ENCODE measurements around the gene CAPN1.
"Not testable (repeated sequence)": the region's sequence is repeated elsewhere in the genome, so short reads cannot be mapped to it uniquely, and the experiment has no call there.

Gene CAPN1

GRCh38 chr11:65221026-65221425 lies 39.3 kb downstream of the CAPN1 start:
- no peak for DNase-seq

GRCh38 chr11:65223011-65223410 lies 41.3 kb downstream of the CAPN1 start:
- no peak for DNase-seq

GRCh38 chr11:65224930-65225278 lies 43.2 kb downstream of the CAPN1 start:
- DNase-seq, result peak; percentile 37

- peak; percentile 40 for DNase-seq
Measured at GRCh38 chr11:65225279-65226102, 43.8 kb downstream of the CAPN1 start.

GRCh38 chr11:65226103-65226442 lies 44.3 kb downstream of the CAPN1 start:
- no peak for DNase-seq

- no peak for DNase-seq
Measured at GRCh38 chr11:65227879-65228278, 46.2 kb downstream of the CAPN1 start.

- DNase-seq, result no peak
Measured at GRCh38 chr11:65236194-65237059, 54.7 kb downstream of the CAPN1 start.

GRCh38 chr11:65238302-65238701 lies 56.6 kb downstream of the CAPN1 start:
- DNase-seq, result not testable (repeated sequence)

GRCh38 chr11:65241134-65241533 lies 59.4 kb downstream of the CAPN1 start:
- no peak for DNase-seq

- DNase-seq, result peak; percentile 30
Measured at GRCh38 chr11:65241692-65242091, 60.0 kb downstream of the CAPN1 start.

- no peak for DNase-seq
Measured at GRCh38 chr11:65242389-65242788, 60.7 kb downstream of the CAPN1 start.

GRCh38 chr11:65243797-65244196 lies 62.1 kb downstream of the CAPN1 start:
- DNase-seq, result no peak

- not testable (repeated sequence) for DNase-seq
Measured at GRCh38 chr11:65245046-65245445, 63.3 kb downstream of the CAPN1 start.

- no peak for DNase-seq
Measured at GRCh38 chr11:65246506-65246905, 64.8 kb downstream of the CAPN1 start.

GRCh38 chr11:65248184-65248710 lies 66.5 kb downstream of the CAPN1 start:
- DNase-seq, result not testable (repeated sequence)

GRCh38 chr11:65251476-65251875 lies 69.7 kb downstream of the CAPN1 start:
- no peak for DNase-seq

- no peak for DNase-seq
Measured at GRCh38 chr11:65254724-65255123, 73.0 kb downstream of the CAPN1 start.

GRCh38 chr11:65258988-65259387 lies 77.3 kb downstream of the CAPN1 start:
- DNase-seq, result no peak

GRCh38 chr11:65260302-65260701 lies 78.6 kb downstream of the CAPN1 start:
- no peak for DNase-seq

GRCh38 chr11:65260756-65261590 lies 79.2 kb downstream of the CAPN1 start:
- no peak for DNase-seq
